ENCODE results near the gene ABHD12.
A peak's percentile ranks its signal among the peaks of the same experiment; 100 is the strongest.
"Not testable (repeated sequence)": the region's sequence is repeated elsewhere in the genome, so short reads cannot be mapped to it uniquely, and the experiment has no call there.

Gene ABHD12

GRCh38 chr20:25390538-25391528, at the start of gene ABHD12:
TSS of gene ABHD12 (minus strand) at chr20:25390835. CDS start at chr20:25390703, 132 bp downstream.
- DNase-seq = peak; percentile 98

GRCh38 chr20:25439328-25439727, 48.7 kb upstream of the ABHD12 start:
- no peak for DNase-seq

GRCh38 chr20:25437153-25437581, 46.5 kb upstream of the ABHD12 start:
- no peak for DNase-seq

GRCh38 chr20:25424536-25424935, 33.9 kb upstream of the ABHD12 start:
- DNase-seq = no peak

- DNase-seq = no peak
Observed at GRCh38 chr20:25422032-25422431, 31.4 kb upstream of the ABHD12 start.

- DNase-seq = no peak
Observed at GRCh38 chr20:25421102-25421501, 30.5 kb upstream of the ABHD12 start.

GRCh38 chr20:25418776-25419175, 28.1 kb upstream of the ABHD12 start:
- peak; percentile 9 for DNase-seq

- DNase-seq = no peak
Observed at GRCh38 chr20:25408890-25409289, 18.3 kb upstream of the ABHD12 start.

- DNase-seq = no peak
Observed at GRCh38 chr20:25408170-25408547, 17.5 kb upstream of the ABHD12 start.

- DNase-seq = peak; percentile 94
Observed at GRCh38 chr20:25407311-25408169, 16.9 kb upstream of the ABHD12 start, which contains the start of gene GINS1. TSS of gene GINS1 (plus strand) at chr20:25407673. CDS start at chr20:25407821, 148 bp downstream.

GRCh38 chr20:25402583-25402982, 11.9 kb upstream of the ABHD12 start:
- DNase-seq = no peak

GRCh38 chr20:25400291-25400732, 9.7 kb upstream of the ABHD12 start:
- not testable (repeated sequence) for DNase-seq

- peak; percentile 55 for DNase-seq
Observed at GRCh38 chr20:25399037-25399430, 8.4 kb upstream of the ABHD12 start.

- no peak for DNase-seq
Observed at GRCh38 chr20:25398376-25399036, 7.9 kb upstream of the ABHD12 start.

GRCh38 chr20:25397821-25398220, 7.2 kb upstream of the ABHD12 start:
- DNase-seq = no peak

- DNase-seq = no peak
Observed at GRCh38 chr20:25397096-25397495, 6.5 kb upstream of the ABHD12 start.

GRCh38 chr20:25394996-25395395, 4.4 kb upstream of the ABHD12 start:
- no peak for DNase-seq

- no peak for DNase-seq
Observed at GRCh38 chr20:25394276-25394675, 3.6 kb upstream of the ABHD12 start.

GRCh38 chr20:25389858-25390537, 637 bp downstream of the ABHD12 start:
- peak; percentile 19 for DNase-seq

GRCh38 chr20:25389401-25389857, 1.2 kb downstream of the ABHD12 start:
- DNase-seq = no peak

- no peak for DNase-seq
Observed at GRCh38 chr20:25382704-25383370, 7.8 kb downstream of the ABHD12 start.
